Activated naive CD8-positive, alpha-beta T cell treated with anti-CD3 and anti-CD28 coated beads, Interleukin-2, amount 50 U/mL, for 16 hours (primary cell): ENCODE data around the gene JUNB.

Experiments used
- DNase-seq: peaks from one replicate; pipeline ENCODE4 v3.0.0-alpha.2; 2020; ENCODE audit warnings: low read depth, low spot score

The JUNB gene

DNA sequence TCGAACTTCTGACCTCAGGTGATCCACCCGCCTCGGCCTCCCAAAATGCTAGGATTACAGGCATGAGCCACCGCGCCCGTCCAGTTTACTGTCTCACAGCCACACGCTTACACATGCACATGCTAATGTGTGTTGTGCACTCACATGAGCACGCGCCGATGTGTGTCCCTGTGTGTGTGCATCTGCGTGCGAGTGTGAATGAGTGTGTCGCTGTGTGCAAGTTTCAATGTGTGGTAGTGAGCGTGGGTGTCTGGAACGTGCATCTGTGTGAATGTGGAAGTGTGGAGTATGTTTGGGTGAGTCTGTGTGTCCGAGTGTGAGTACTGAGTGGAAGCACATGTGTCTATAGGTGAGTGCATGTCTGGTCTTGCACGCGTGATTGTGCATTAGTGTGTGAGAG, 51.2 kb downstream of the JUNB start:
- DNase-seq: no peak
